NCI-H187 (cell line): ENCODE data around the gene PKNOX2.

Experiments
- DNase-seq, 2 experiments: peaks; one replicate each; lab custom pipeline; 2025; lab: John Stamatoyannopoulos, UW

PKNOX2 gene

DNA sequence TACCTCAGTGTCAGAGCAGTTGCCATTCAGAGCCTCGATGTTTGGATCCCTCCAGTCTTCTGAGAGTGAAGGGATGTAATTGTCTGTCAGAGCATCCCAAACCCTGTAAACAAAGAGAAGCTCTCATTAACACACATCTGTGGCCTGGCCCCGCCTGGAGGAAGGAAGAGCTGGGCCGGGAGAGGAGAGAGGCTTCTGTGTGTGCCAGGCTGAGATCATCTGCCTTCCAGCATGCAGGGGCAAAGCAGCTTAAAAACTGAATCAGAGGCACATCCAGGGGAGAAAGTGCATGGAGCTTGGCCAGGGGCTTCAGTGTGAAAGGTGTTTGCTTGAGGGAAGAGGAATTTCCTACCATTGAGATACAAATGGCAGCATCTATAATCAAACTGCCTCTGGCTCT, 317.0 kb downstream of the PKNOX2 start:
- DNase-seq: no peak
